Nephron progenitor cell (in vitro differentiated cells): ENCODE measurements around the gene SMIM14.
A peak's percentile ranks its signal among the peaks of the same experiment; 100 is the strongest.
"Not testable (repeated sequence)": the region's sequence is repeated elsewhere in the genome, so short reads cannot be mapped to it uniquely, and the experiment has no call there.

ENCODE experiments used
- DNase-seq: peaks from one replicate; pipeline ENCODE4 v3.0.0; 2021
- H3K27ac Mint-ChIP-seq: 2 replicates; pipeline ENCODE4 v1.8.0; 2021; ENCODE audit warnings: mild to moderate bottlenecking, moderate library complexity, mixed read lengths
- H3K27me3 Mint-ChIP-seq: 2 replicates; pipeline ENCODE4 v1.8.0; 2021; ENCODE audit warnings: mild to moderate bottlenecking, low read depth, mixed read lengths; ENCODE audit not compliant: poor library complexity
- H3K36me3 Mint-ChIP-seq: 2 replicates; pipeline ENCODE4 v1.8.0; 2021; ENCODE audit warnings: low read depth, mixed read lengths
- H3K4me1 Mint-ChIP-seq: 2 replicates; pipeline ENCODE4 v1.8.0; 2021; ENCODE audit warnings: mixed read lengths
- H3K4me3 Mint-ChIP-seq: 2 replicates; pipeline ENCODE4 v1.8.0; 2021; ENCODE audit warnings: mild to moderate bottlenecking, moderate library complexity, mixed read lengths
- H3K9me3 Mint-ChIP-seq: 2 replicates; pipeline ENCODE4 v1.8.0; 2021; ENCODE audit warnings: mild to moderate bottlenecking, moderate library complexity, mixed read lengths
- CTCF ChIP-seq: fragments of 200-600 bp; sonication (generic); IDR thresholded peaks from 2 replicates; pipeline ENCODE4 v1.5.0; 2021; ENCODE audit warnings: antibody characterized with exemption

SMIM14 gene

GRCh38 chr4:39524161-39524957 lies 114.3 kb downstream of the SMIM14 start:
- H3K27me3 Mint-ChIP-seq: no peaks in the 10 kb centered on the region
- peaks cover 24% of the 10 kb centered on the region for H3K4me1 Mint-ChIP-seq
- H3K9me3 Mint-ChIP-seq: peaks cover 10% of the 10 kb centered on the region
- H3K4me3 Mint-ChIP-seq: peak overlapping the region; percentile 25
- peak overlapping the region; percentile 32 for H3K27ac Mint-ChIP-seq
- TF ChIP-seq CTCF: no peak
- peaks cover 30% of the 10 kb centered on the region for H3K36me3 Mint-ChIP-seq
- no peak for DNase-seq

GRCh38 chr4:39522068-39522467 lies 116.6 kb downstream of the SMIM14 start:
- no peak overlapping the region for H3K4me3 Mint-ChIP-seq
- H3K9me3 Mint-ChIP-seq: no peaks in the 10 kb centered on the region
- TF ChIP-seq CTCF: no peak
- no peaks in the 10 kb centered on the region for H3K27me3 Mint-ChIP-seq
- DNase-seq: no peak
- H3K27ac Mint-ChIP-seq: no peak overlapping the region
- peaks cover 39% of the 10 kb centered on the region for H3K36me3 Mint-ChIP-seq
- H3K4me1 Mint-ChIP-seq: peaks cover 15% of the 10 kb centered on the region

- DNase-seq: no peak
- Mint-ChIP-seq H3K27me3 (no peaks in the 10 kb centered on the region), H3K9me3 (no peaks in the 10 kb centered on the region), H3K4me3 (no peak overlapping the region), H3K27ac (no peak overlapping the region), H3K4me1 (peaks cover 15% of the 10 kb centered on the region), H3K36me3 (peaks cover 43% of the 10 kb centered on the region)
- TF ChIP-seq CTCF: no peak
Measured at GRCh38 chr4:39521253-39521919, 117.3 kb downstream of the SMIM14 start.

GRCh38 chr4:39518484-39518883 lies 120.2 kb downstream of the SMIM14 start:
- H3K27me3 Mint-ChIP-seq: no peaks in the 10 kb centered on the region
- no peak overlapping the region for H3K4me3 Mint-ChIP-seq
- no peaks in the 10 kb centered on the region for H3K9me3 Mint-ChIP-seq
- TF ChIP-seq CTCF: no peak
- no peak overlapping the region for H3K27ac Mint-ChIP-seq
- peaks cover 59% of the 10 kb centered on the region for H3K36me3 Mint-ChIP-seq
- DNase-seq: no peak
- no peaks in the 10 kb centered on the region for H3K4me1 Mint-ChIP-seq

GRCh38 chr4:39516407-39516966 lies 122.2 kb downstream of the SMIM14 start:
- no peak for DNase-seq
- no peaks in the 10 kb centered on the region for H3K9me3 Mint-ChIP-seq
- peaks cover 74% of the 10 kb centered on the region for H3K36me3 Mint-ChIP-seq
- TF ChIP-seq CTCF: no peak
- no peak overlapping the region for H3K4me3 Mint-ChIP-seq
- no peaks in the 10 kb centered on the region for H3K4me1 Mint-ChIP-seq
- no peaks in the 10 kb centered on the region for H3K27me3 Mint-ChIP-seq
- no peak overlapping the region for H3K27ac Mint-ChIP-seq

GRCh38 chr4:39515669-39516401 lies 122.8 kb downstream of the SMIM14 start:
- DNase-seq, H3K9me3 Mint-ChIP-seq, H3K4me1 Mint-ChIP-seq, H3K27ac Mint-ChIP-seq, H3K27me3 Mint-ChIP-seq, H3K4me3 Mint-ChIP-seq: not testable (repeated sequence)
- peaks cover 70% of the 10 kb centered on the region for H3K36me3 Mint-ChIP-seq
